Upper lobe of left lung (tissue), 6 donors: ENCODE measurements around the gene UBE2D3. TPM values are rescaled to one million over a fixed set of nuclear protein-coding genes. Genes with fewer than 3 reads are reported as not detected.

Experiments
- ATAC-seq, 2 donors: fragments of 200-7000 bp; cut with Tn5 transposase; one replicate each; pipeline ENCODE4 v1.9.1; 2022; ENCODE audit warnings: mild to moderate bottlenecking in 2 of 2, moderate library complexity in 2 of 2; ENCODE audit not compliant: low FRiP score in 2 of 2
- DNase-seq, 2 donors: peaks; one replicate each; pipeline ENCODE4 v3.0.0-alpha.2; 2019 to 2020
- H3K27ac ChIP-seq, 4 donors: fragments of 200-600 bp; sonication (generic); one replicate each; pipeline ENCODE4 v1.5.1; 2016 to 2019
- H3K27me3 ChIP-seq, 4 donors: fragments of 200-600 bp; sonication (generic); one replicate each; pipeline ENCODE4 v1.5.1; 2017 to 2019
- H3K36me3 ChIP-seq, 4 donors: fragments of 200-600 bp; sonication (generic); one replicate each; pipeline ENCODE4 v1.5.1; 2016 to 2019
- H3K4me1 ChIP-seq, 4 donors: fragments of 200-600 bp; sonication (generic); one replicate each; pipeline ENCODE4 v1.5.1; 2018 to 2019
- H3K4me3 ChIP-seq, 4 donors: fragments of 200-600 bp; sonication (generic); one replicate each; pipeline ENCODE4 v1.5.1; 2017 to 2019; ENCODE audit warnings: mild to moderate bottlenecking in 2 of 4, moderate library complexity in 1 of 4
- H3K9me3 ChIP-seq, 4 donors: fragments of 200-600 bp; sonication (generic); one replicate each; pipeline ENCODE4 v1.5.1; 2018 to 2019
- CTCF ChIP-seq, 6 experiments: fragments of 450-650 bp in 4 of 6; fragments of 200-600 bp in 2 of 6; sonication (generic) in 2 of 6; IDR thresholded peaks; one replicate each; pipeline ENCODE4 v1.5.1; 2016 to 2019; ENCODE audit warnings: antibody characterized with exemption in 6 of 6
- EP300 ChIP-seq, 4 donors: sonication (generic); formaldehyde crosslinking; IDR thresholded peaks; one replicate each; pipeline ENCODE4 v1.5.1; 2017; ENCODE audit warnings: antibody characterized with exemption in 4 of 4, control low read depth in 2 of 4
- POLR2A ChIP-seq, 4 donors: fragments of 450-650 bp; IDR thresholded peaks; one replicate each; pipeline ENCODE4 v1.5.1; 2016 to 2017; ENCODE audit warnings: antibody characterized with exemption in 4 of 4, mild to moderate bottlenecking in 2 of 4
- POLR2AphosphoS5 ChIP-seq, 2 donors: sonication (generic); formaldehyde crosslinking; IDR thresholded peaks; one replicate each; pipeline ENCODE4 v1.5.1; 2017; ENCODE audit warnings: antibody characterized with exemption in 2 of 2
- WGBS, 2 donors: methylation state at CpG; one replicate each; pipeline ENCODE4 v1.1.5; 2017 to 2018; 5-methylcytosine and 5-hydroxymethylcytosine counted together
- small RNA-seq, 4 donors: library from RNA; depleted of rRNA; stranded (forward); fragments of <200 nt; gene quantifications; one replicate each; pipeline ENCODE3, GENCODE V24; 2016
- total RNA-seq, 6 donors: library from RNA; depleted of rRNA in 4 of 6; stranded (reverse); fragments of >200 nt in 4 of 6; gene quantifications; one replicate each; pipeline versions ENCODE4 v1.1.0 to v1.2.1, GENCODE V29; 2016 to 2021
- donor health status: DM: no; HTN: no; CAD: no; lungs with moderate emphysema.
- donor health status: DM: no; HTN: yes; CAD: no; lungs with severe emphysema.

The UBE2D3 gene
- total RNA-seq, 6 donors from 2014 or later, result 215 to 376 (median 317) TPM

- H3K36me3 ChIP-seq, result no peaks in the 10 kb centered on the region
- H3K27ac ChIP-seq, result no peak overlapping the region
- H3K27me3 ChIP-seq, result no peaks in the 10 kb centered on the region
- no peak for DNase-seq
- no peak for ATAC-seq
- no peak overlapping the region for H3K4me3 ChIP-seq
- no peaks in the 10 kb centered on the region for H3K9me3 ChIP-seq
- peaks cover 0 to 20% (median 9%) of the 10 kb centered on the region in 4 donors for H3K4me1 ChIP-seq
- TF ChIP-seq POLR2AphosphoS5 (IDR thresholded peaks at IDR 0.05), result no peak
- no peak for TF ChIP-seq POLR2A (IDR thresholded peaks at IDR 0.05)
- TF ChIP-seq CTCF (IDR thresholded peaks at IDR 0.05), result no peak
- TF ChIP-seq EP300 (IDR thresholded peaks at IDR 0.05), result no peak
- WGBS, 2 donors, result 93 to 95% methylated on average over 2 of the region's 2 CpGs
These were observed 73.3 kb downstream of the UBE2D3 start for GRCh38 chr4:102754044-102754443.

- Histone ChIP-seq H3K36me3 (no peaks in the 10 kb centered on the region), H3K27me3 (no peaks in the 10 kb centered on the region), H3K4me1 (peaks cover 0 to 6% (median under 1%) of the 10 kb centered on the region in 4 donors), H3K9me3 (no peaks in the 10 kb centered on the region), H3K4me3 (no peak overlapping the region), H3K27ac (no peak overlapping the region)
- 67 to 74% methylated on average over 4 of the region's 4 CpGs for WGBS, 2 donors
- ATAC-seq (peak in 1 of 2 donors; percentile 46), DNase-seq (no peak)
- TF ChIP-seq POLR2A (IDR thresholded peaks at IDR 0.05), result peak in 1 of 4 donors; percentile 16
- no peak for TF ChIP-seq CTCF (IDR thresholded peaks at IDR 0.05)
- TF ChIP-seq POLR2AphosphoS5 (IDR thresholded peaks at IDR 0.05), result no peak
- TF ChIP-seq EP300 (IDR thresholded peaks at IDR 0.05), result no peak
These were observed 75.4 kb downstream of the UBE2D3 start for GRCh38 chr4:102751941-102752340.

Small RNA genes within 50 kb of the gene (small RNA-seq; reads per million reads assigned to genes)
- 0 reads per million in 4 donors for gene RNU7-151P

Other genes with a start within 250 kb of the UBE2D3 start
- 100 to 1,000 TPM in 2 of 6 donors, 10 to 100 TPM in 4; 47.6 to 152 (median 59.3) TPM for gene MANBA, start 66.6 kb downstream of the UBE2D3 start, total RNA-seq
- gene CISD2, start 41.4 kb upstream of the UBE2D3 start, total RNA-seq, result 10 to 100 TPM in 4 of 6 donors, 1 to 10 TPM in 2; 1.3 to 30.3 (median 18.3) TPM
- 1 to 10 TPM in 1 of 6 donors, under 1 TPM in 3, not detected in 2; 0.44 to 1.4 (median 0.62) TPM for gene SLC9B1, start 192.2 kb upstream of the UBE2D3 start, total RNA-seq
- 10 to 100 TPM in 1 of 6 donors, 1 to 10 TPM in 4, under 1 TPM in 1; 1.00 to 18.9 (median 4.3) TPM for gene SLC9B2, start 249.2 kb upstream of the UBE2D3 start, total RNA-seq